ENCODE measurements around the gene ZDHHC7. TPM values are rescaled to one million over a fixed set of nuclear protein-coding genes. Genes with fewer than 3 reads are reported as not detected.

Gene ZDHHC7
- total RNA-seq, 1 experiment from 2014 or later = 57.4 TPM

GRCh38 chr16:85025781-85026653, 14.7 kb upstream of the ZDHHC7 start:
- no peak for DNase-seq (ENCODE audit: extremely low read depth, low read depth)

- no peak for DNase-seq (ENCODE audit: extremely low read depth, low read depth)
Observed at GRCh38 chr16:85019659-85020245, 8.4 kb upstream of the ZDHHC7 start.

GRCh38 chr16:85018529-85019236, 7.3 kb upstream of the ZDHHC7 start:
- DNase-seq (ENCODE audit: extremely low read depth, low read depth) = no peak

- DNase-seq (ENCODE audit: extremely low read depth, low read depth) = no peak
Observed at GRCh38 chr16:85017633-85018032, 6.3 kb upstream of the ZDHHC7 start.

GRCh38 chr16:85017151-85017550, 5.8 kb upstream of the ZDHHC7 start:
- DNase-seq (ENCODE audit: extremely low read depth, low read depth) = no peak

GRCh38 chr16:85015481-85016187, 4.3 kb upstream of the ZDHHC7 start:
- no peak for DNase-seq (ENCODE audit: extremely low read depth, low read depth)

GRCh38 chr16:85014311-85014710, 3.0 kb upstream of the ZDHHC7 start:
- DNase-seq (ENCODE audit: extremely low read depth, low read depth) = no peak

GRCh38 chr16:85011846-85012284, 530 bp upstream of the ZDHHC7 start:
- DNase-seq (ENCODE audit: extremely low read depth, low read depth) = no peak

- DNase-seq (ENCODE audit: extremely low read depth, low read depth) = no peak
Observed at GRCh38 chr16:85010446-85010930, 847 bp downstream of the ZDHHC7 start.

GRCh38 chr16:85008271-85008670, 3.1 kb downstream of the ZDHHC7 start:
- DNase-seq (ENCODE audit: extremely low read depth, low read depth) = no peak

- DNase-seq (ENCODE audit: extremely low read depth, low read depth) = no peak
Observed at GRCh38 chr16:85007496-85008214, 3.7 kb downstream of the ZDHHC7 start.

- no peak for DNase-seq (ENCODE audit: extremely low read depth, low read depth)
Observed at GRCh38 chr16:85006639-85007038, 4.7 kb downstream of the ZDHHC7 start.

GRCh38 chr16:85005285-85006069, 5.9 kb downstream of the ZDHHC7 start:
- no peak for DNase-seq (ENCODE audit: extremely low read depth, low read depth)

- DNase-seq (ENCODE audit: extremely low read depth, low read depth) = no peak
Observed at GRCh38 chr16:85004587-85005205, 6.6 kb downstream of the ZDHHC7 start.

- no peak for DNase-seq (ENCODE audit: extremely low read depth, low read depth)
Observed at GRCh38 chr16:85003725-85004586, 7.4 kb downstream of the ZDHHC7 start.

GRCh38 chr16:85003076-85003475, 8.3 kb downstream of the ZDHHC7 start:
- no peak for DNase-seq (ENCODE audit: extremely low read depth, low read depth)

GRCh38 chr16:85002608-85003007, 8.7 kb downstream of the ZDHHC7 start:
- DNase-seq (ENCODE audit: extremely low read depth, low read depth) = no peak

GRCh38 chr16:85002099-85002541, 9.2 kb downstream of the ZDHHC7 start:
- DNase-seq (ENCODE audit: extremely low read depth, low read depth) = no peak

Measured in NCI-H460 (cell line).